Urothelium cell line (cell line): ENCODE data around the gene NIT1.
"Not testable (repeated sequence)": the region's sequence is repeated elsewhere in the genome, so short reads cannot be mapped to it uniquely, and the experiment has no call there.

ENCODE experiments used
- DNase-seq: peaks from one replicate; pipeline ENCODE4 v3.0.0; 2011; ENCODE audit warnings: low spot score, mixed read lengths
- FAIRE-seq: peaks from 2 replicates; lab custom pipeline; 2011; peaks lifted over from hg19 to GRCh38; lab: Jason Lieb, UNC

The NIT1 gene

DNA sequence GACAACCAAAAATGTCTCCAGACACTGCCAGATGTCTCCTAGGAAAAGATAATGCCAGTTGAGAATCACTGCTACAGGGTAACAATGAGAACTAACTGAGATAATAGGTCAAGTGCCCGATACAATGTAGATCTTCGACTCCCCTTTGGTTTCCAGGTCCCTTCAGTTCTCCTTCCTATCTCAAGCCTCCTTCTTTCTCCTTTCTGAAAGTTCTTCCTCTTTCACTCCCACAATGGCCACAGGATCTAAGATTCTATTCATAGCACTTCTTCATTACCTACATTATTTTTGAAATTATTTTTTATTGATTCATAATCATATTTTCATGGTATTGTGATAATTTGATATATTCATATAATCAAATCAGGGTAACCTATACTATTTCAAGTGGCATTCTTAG lies 6.4 kb upstream of the NIT1 start:
- no peak for FAIRE-seq
- no peak for DNase-seq

DNA sequence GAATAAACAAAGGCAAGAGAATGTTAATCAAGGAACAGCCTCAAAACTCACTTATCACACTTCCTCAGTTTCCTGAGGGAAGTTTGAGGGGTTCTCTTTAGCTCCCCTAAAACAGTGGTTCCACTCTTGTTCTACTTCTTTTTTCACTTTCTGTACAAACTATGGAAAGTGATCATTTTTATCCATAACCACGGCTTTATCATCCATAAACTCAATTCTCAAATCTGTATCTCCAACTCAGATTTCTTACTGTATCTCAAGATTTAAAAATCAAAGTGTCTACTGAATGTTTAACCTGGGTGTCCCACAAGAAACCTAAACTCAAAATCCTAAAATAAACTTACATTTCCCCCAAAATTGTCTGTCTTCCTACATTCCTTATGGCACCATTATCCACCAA lies 4.0 kb upstream of the NIT1 start:
- no peak for FAIRE-seq
- no peak for DNase-seq

DNA sequence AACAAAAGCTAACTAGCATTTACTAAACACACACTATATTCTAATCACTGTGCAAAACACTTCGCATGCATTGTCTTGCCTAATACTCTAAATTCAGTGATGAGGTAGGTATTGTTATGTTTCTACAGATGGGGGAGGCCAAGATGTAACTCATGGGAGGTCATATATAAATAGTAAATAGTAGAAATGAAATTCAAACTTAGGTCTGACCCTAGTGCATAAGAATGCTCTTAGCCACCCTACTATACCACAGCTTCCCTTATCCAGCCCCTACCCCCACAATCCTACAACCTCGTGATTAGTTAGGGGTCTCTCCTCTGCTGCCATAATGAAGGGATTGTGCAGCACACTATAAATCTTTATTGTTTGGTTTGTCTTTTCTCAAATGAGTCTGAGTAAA lies 3.3 kb upstream of the NIT1 start:
- DNase-seq (no peak), FAIRE-seq (no peak)

DNA sequence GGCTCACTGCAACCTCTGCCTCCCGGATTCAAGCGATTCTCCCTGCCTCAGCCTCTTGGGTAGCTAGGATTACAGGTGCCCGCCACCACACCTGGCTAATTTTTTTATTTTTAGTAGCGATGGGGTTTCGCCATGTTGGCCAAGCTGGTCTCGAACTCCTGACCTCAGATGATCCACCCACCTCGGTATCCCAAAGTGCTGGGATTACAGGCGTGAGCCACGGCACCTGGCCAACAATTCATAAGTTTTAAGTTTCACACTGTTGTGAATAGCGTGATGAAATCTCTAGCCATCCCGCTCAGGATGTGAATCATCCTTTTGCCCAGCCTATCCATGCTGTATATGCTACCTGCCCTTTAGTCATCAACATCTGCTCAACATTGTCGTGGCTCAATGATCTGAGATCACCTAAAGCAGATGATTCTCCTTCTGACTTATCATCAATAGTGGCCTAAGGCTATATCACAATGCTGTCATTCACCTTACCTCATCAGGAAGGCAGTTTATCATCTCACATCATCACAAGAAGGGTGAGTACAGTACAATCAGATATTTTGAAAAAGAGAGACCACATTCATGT lies 2.7 kb upstream of the NIT1 start:
- DNase-seq = peak; percentile 68
- FAIRE-seq = peak; percentile 53

DNA sequence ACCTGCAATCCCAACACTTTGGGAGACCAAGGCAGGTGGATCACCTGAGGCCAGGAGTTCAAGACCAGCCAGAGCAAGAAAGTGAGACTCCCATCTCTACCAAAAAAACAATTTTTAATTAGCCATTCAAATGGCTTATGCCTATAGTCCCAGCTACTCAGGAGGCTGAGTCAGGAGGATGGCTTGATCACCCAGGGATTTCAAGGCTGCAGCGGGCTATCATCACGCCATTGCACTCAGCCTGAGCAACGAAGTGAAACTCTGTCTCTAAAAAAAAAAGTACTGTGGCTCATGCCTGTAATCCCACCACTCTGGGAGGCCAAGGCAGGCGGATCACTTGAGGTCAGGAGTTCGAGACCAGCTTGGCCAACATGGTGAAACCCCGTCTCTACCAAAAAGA lies 1.9 kb upstream of the NIT1 start:
- not testable (repeated sequence) for FAIRE-seq, DNase-seq

DNA sequence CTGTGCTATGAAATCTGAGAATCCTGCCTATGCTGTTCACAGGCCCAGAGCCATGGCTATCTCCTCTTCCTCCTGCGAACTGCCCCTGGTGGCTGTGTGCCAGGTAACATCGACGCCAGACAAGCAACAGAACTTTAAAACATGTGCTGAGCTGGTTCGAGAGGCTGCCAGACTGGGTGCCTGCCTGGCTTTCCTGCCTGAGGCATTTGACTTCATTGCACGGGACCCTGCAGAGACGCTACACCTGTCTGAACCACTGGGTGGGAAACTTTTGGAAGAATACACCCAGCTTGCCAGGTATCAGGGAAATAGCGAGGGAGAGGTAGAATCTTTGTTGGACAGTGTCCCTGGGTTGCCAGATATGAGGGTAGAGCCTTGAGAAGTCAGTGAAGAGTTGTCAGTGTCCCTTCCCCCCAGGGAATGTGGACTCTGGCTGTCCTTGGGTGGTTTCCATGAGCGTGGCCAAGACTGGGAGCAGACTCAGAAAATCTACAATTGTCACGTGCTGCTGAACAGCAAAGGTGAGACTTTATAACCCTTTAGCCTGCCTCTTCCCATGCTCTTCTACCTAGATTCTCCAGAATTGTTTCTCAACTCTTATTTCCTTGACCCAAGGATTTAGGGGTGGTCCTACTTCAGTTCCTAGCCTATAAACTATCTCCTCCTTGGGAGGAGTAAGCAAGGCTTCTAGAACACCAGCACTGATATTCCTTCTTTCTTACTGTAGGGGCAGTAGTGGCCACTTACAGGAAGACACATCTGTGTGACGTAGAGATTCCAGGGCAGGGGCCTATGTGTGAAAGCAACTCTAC lies 1.4 kb downstream of the NIT1 start:
- peak; percentile 56 for DNase-seq
- FAIRE-seq = no peak

DNA sequence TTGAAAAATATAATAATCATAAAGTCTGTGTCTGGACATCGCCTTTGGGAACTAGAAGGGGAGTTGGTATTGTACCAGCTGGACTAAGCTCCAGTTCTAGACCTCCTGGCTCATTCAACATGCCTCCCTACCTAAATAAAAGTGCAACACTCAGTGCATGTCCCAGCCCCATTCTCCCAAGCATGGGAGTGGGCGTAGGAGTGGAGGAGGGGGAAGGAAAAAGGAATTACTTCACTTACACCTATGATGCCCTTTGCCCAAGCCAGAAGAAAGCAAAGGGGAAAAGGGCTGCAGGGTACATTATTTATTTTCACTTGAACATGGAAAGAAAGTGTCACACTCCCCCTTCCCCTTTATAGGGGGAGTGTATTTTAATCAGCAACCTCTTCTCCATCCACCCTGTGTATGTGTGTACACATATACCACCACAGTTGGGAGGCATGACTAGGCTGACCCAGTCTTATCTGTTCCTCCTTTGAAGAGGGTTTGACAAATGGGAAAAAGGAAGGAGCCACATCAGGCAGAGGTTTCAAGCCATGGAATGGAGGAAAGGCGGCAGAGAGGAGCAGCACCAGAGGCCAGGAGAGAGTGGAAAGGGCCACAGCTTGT lies 3.2 kb downstream of the NIT1 start:
- FAIRE-seq = no peak
- DNase-seq = no peak

DNA sequence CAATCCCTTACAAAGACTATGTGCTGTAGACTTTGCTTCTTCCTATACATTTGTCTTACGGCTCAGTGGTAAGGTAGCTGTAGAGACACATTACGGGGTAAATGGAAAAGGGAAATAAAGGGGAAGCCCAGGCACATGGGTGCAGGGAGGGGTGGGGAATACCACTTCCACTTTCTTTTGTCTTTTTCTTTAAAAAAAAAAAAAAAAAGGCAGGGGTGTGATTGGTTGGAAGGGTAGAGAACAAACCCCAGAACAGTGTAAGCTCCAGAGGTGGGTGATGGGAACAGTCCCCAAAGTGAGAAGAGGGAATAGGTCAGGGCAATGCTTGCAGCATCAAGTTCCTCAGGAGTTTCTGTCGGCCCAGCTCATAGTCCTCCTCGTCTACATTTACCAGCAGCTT lies 3.9 kb downstream of the NIT1 start:
- no peak for FAIRE-seq

DNA sequence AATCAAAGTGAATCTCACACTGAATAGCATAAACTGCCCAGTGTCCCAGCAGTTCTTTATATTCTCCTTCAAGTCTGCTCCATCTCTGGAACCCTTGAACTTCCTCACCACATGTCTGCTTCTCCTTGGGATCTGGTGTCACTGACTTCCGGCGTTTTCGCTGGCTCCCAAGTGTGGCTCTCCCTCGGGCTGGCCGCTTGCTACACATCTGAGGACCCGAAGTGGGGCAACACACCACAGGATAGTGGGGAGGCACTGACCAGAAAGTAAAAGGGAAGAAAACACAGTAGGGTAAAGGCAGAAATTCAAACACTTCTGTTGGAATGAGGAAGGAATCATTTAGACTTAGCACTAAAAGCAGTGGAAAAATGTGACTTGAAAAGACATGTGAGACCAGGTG lies 5.1 kb downstream of the NIT1 start:
- no peak for FAIRE-seq
- DNase-seq = no peak

More for the DNA sequence above, 3.9 kb downstream of the NIT1 start:
- no peak for DNase-seq

DNA sequence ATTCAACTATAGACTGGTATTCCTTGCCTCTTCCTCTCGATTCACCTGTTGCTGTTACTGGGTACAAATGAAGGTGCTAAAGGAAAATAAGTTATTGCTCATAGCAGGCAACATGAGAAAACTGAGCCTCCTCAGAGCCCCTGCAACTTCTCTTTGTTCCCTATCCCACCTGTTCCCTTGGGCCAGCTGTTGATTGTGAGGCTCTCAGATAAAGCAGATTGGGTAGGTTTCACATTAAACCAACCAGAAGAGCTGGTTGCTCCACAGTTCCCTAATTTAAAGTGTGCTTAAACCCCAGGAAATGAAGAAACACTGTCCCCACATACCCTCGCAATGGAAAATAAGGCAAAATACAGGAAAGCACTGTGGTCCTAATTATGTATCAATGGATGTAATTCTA lies 9.7 kb downstream of the NIT1 start:
- DNase-seq (no peak), FAIRE-seq (no peak)

DNA sequence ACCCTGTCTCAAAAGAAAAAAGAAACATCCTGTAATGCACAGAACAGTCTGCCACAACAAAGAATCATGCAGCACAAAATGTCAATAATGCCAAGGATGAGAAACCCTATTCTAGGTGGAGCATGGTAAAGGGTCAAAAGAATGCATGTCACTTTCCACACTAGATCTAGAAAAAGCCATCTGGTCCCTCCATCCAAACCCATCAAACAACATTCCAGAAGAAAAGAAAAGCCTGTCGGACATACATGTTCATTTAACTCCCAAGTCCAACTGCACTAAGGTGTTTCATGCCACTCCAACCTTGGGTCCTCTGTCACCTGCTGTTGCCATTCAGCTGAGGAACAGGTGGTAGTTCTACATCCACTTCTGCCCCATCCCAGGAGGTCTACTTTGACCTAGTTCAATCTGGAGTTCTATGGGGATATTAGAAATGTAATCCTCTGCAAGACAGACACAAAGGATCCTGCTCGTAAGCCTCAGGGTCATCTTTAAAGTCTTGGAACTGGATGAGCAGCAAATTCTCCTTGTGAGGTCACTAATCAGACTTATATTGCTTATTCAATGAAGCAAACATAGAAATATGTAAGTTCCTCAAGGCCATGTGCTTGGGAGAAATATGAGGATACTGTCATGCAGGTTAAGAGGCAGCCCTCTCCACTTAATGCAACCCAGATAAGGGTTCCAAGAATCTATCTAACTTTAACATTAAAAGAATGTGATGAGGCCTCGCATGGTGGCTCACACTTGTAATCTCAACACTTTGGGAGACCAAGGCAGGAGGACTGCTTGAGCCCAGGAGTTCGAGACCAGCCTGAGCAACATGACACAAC lies 10.9 kb downstream of the NIT1 start:
- DNase-seq (no peak), FAIRE-seq (no peak)

DNA sequence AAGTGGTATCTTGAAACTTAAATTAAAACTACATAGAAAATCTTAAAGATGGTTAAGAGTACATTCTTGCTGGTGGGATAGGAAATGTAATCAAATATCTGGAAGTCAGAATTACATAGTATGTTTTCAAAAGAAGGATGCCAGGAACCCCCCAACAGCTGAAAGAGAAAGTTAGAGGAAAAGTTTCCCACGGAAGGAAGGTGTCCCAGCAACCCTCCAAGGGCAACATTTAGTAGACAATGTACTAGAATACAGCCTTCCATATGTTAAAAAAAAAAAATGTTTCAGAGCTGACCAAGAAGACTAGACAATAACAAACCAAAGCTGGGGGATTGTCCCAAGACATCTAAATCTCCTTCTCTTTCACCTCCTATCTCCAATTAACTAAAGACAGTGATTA lies 12.4 kb downstream of the NIT1 start:
- FAIRE-seq (no peak), DNase-seq (no peak)

DNA sequence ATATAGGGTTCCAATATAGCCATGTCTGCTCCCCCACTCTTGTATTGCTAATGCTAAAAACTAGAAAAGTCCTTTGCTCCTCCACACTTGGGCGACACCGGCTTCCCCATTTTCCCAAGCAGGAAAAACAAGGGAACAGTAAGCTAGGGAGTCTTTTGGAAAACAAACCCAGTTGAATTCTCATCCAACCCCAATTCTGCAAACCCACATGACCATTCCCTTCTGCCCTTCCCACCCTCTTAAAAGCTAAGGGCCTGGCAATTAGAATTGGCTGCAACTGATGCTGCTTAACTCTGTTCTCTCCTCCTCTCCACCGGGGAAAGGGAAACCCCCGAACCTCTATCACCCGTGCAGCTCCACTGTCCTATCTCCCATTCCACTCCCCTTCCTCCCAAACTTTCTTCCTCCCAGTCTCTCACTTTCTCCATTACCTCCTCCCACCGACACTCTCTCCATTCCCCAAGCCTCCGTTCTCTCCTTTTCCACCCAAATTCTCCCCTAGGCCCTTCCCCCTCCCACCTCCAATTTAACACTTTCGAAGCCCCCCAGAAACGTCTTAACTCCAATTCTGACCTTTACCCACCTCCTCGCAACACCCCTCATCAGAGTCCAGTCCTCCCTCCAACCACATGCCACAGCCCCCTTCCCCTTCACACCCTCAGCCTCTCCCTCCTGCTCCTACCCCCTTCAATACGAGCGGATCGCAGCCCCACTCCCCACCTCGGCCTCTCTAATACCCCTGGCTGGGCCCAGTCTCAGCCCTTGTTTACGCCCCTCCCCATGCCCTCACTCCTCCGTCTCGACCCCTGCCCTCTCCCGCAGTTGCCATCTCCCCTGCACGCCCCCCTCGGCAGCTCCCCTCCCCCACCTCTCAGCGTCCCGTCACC lies 13.9 kb downstream of the NIT1 start:
- no peak for FAIRE-seq

DNA sequence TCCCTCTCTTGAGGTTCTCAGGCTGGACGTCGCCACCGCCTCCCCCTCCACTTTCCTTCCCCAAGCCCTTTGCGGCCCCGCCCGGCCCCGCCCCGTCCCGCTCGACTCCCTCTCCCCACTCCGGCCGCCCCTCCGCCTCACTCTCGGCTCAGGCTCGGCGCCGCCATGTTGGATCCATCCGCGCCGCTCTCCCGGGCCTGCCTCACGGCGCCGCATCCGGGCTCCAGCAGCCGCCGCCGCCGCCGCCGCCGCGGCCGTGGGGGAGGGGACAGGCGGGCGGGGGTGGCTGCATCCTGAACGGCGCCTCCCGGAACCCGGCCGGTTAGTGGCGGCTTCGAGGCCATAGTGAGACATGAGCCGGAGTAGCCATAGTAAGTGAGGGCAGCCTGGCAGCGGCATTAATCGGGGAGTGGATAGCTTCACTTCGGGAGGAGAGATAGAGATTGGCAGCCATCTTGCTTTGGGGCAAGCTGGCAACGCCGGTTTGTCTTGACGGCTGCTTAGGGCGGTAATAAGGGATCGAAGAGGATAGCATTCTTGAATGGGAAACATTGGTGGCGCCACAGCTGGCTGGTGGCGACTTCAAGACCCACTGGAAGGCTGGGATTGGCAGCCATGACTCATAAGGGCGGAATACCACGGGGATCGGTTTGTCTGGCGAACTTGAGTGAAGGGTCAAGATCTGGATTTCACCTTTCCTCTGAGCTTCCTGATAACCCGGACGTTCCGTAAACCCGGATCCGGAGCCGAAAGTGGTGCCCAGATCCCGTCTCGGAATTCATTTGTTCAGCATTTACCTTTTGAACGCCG lies 14.7 kb downstream of the NIT1 start, which contains the start of gene DEDD:
TSS of gene DEDD (minus strand) at position 258 of the 810 bp plus-strand sequence. CDS start 8,205 bp downstream, outside the sequence.
- DNase-seq (peak; percentile 91), FAIRE-seq (no peak)

More for the DNA sequence above, 13.9 kb downstream of the NIT1 start:
- DNase-seq = no peak

DNA sequence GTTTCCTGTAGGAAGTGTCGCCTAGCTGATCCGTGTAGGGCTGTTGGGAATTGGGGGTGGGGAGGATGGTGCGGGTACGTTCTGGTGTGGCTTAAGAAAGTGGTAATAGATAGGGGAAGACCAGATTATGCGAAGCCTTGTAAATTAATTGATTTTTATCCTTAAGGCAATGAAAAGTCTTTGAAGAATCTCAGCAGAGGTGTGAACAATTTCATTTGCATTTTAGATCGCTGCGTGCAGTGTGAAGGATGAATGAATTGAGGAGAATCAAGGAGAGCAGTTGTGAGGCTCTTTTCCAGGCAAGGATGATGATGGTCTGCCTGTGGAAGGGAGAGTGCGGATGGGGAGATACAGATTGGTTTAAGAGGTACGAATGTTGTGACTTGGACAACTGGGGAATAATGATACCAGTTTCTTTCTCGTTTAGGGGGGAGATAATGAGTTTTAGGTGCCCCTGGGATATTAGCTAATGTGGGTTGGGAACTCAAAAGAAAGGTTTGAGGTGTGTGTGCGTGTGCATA lies 15.4 kb downstream of the NIT1 start:
- FAIRE-seq = no peak
- no peak for DNase-seq

DNA sequence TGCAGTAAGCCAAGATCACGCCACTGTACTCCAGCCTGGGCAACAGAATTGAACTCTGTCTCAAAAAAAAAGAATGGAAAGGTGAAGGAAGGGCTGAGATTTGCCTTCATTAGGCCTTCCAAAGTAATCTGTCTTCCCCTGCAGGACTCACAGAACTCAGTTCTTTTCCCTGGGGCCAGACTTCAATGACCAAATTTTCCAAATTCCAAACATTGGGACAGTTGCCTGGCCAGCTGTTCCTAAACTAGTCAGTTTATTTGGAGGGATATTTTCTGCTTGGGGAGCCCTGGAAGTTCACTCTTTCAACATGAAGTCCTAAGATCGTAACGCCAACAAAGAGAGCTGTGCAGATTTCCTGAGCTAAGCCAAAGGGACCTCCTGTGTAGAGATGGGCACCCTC lies 20.0 kb downstream of the NIT1 start:
- FAIRE-seq (no peak), DNase-seq (no peak)

DNA sequence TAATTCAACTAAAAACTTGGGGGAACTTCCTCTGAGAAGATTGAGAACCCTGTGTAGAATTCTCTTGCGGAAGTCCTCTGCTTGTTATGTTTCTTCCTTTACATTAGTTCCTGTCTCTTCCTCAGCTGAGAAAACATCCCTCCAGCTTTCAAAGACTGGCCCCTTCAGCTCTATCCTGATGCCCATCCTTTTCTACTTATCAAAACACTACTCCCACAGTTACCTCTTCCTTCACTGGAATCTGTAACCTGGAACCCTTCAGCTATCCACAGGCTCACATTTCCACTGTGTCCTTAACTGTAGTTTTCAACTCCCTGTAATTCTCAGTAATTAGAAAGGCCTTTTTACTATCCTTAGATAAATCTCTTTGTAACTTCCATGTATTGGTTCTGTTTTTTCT lies 20.5 kb downstream of the NIT1 start:
- no peak for DNase-seq

DNA sequence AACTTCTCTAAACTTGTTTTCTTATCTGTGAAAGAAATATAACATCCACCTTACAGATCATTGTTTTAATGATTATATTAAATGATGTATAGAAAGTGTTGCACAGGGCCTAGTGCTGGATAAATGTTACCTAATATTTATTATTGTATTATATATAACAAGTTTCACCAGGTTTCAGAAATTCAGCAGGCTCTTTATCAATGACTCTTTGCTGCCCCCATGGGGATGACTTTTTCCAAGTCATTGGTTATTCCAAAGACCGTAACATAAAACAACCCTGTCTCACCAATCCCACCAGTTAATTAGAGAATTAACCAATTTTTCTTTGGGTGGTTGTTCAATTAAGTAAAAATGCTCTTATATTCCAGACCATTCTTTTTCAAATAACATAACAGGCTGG lies 21.9 kb downstream of the NIT1 start:
- DNase-seq (peak; percentile 36), FAIRE-seq (no peak)

More for the DNA sequence above, 20.5 kb downstream of the NIT1 start:
- FAIRE-seq = no peak

DNA sequence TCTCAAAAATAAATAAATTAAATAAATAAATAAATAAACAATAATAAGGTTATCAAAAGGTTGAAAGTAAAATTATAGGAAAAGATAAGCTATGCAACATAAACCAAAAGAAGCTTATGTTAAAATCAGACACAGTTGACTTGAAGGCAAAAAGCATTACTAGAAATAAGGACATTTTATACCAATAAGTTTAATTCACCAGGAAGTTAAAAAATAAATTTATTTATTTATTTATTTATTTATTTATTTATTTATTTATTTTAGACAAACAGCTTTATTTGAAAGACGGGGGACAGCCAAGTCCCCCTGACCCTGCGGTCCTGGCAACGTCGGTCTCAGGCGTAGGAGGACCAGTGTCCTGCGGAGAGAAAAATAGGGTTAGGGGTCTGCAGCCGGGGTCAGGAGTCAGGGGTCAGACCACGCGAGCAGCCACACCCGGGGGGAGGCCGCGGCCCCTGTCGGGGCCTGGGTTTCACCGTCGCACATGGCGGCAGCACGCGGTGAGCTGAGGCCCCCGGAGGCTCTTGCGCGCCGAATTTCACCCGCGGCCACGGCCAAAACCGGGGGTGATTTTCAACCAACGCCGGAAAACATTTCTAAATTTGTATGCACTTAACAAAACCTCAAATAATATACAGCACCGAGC lies 23.0 kb downstream of the NIT1 start:
- DNase-seq (no peak), FAIRE-seq (no peak)
